Measurements from ENCODE around the gene UBXN11.

GRCh38 chr1:26296340-26297056, 9.9 kb downstream of the UBXN11 start:
- TF ChIP-seq CTCF (IDR thresholded peaks at IDR 0.05), result no peak
- no peak for TF ChIP-seq POLR2A (IDR thresholded peaks at IDR 0.05)
